Smooth muscle cell of the umbilical artery (primary cell): ENCODE data around the gene PHACTR2. TPM values are rescaled to one million over a fixed set of nuclear protein-coding genes. Genes with fewer than 3 reads are reported as not detected.

Source experiments
- total RNA-seq: library from RNA; depleted of rRNA; stranded (reverse); fragments of >200 nt; gene quantifications from 2 replicates; pipeline ENCODE4 v1.2.3, GENCODE V29; 2014

The PHACTR2 gene
- total RNA-seq: 33.9 and 34.8 TPM in 2 replicates

GRCh38 chr6:143677891-143678791 lies at the start of gene PHACTR2:
PHACTR2 (plus strand) TSS chr6:143677965; CDS start chr6:143678164, 199 bp downstream.

GRCh38 chr6:143842902-143843676 lies 165.3 kb downstream of the PHACTR2 start, which contains the start of gene LTV1:
LTV1 (plus strand) TSS chr6:143843338; CDS start chr6:143843478, 140 bp downstream.

GRCh38 chr6:143864234-143864633 lies 186.5 kb downstream of the PHACTR2 start, which contains the start of gene ZC2HC1B:
ZC2HC1B (plus strand) TSS chr6:143864474; CDS start chr6:143864540, 66 bp downstream.

Other genes starting within 250 kb of the PHACTR2 start
- 4.2 and 6.2 TPM in 2 replicates for gene ADAT2, start 227.3 kb upstream of the PHACTR2 start, total RNA-seq
- gene PEX3, start 227.2 kb upstream of the PHACTR2 start, total RNA-seq: 22.0 and 24.9 TPM in 2 replicates
- 42.5 and 47.2 TPM in 2 replicates for gene FUCA2, start 166.2 kb upstream of the PHACTR2 start, total RNA-seq
- gene LTV1, start 165.4 kb downstream of the PHACTR2 start, total RNA-seq: 20.8 and 33.0 TPM in 2 replicates
- gene ZC2HC1B, start 186.5 kb downstream of the PHACTR2 start, total RNA-seq: not detected in 2 replicates